HG03025 (cell line): ENCODE data around the gene WFIKKN1.

Experiments
- ATAC-seq: cut with Tn5 transposase; IDR thresholded peaks from one replicate; pipeline ENCODE4 v1.9.1; 2021; ENCODE audit warnings: mild to moderate bottlenecking, moderate library complexity; ENCODE audit not compliant: unreplicated experiment, low FRiP score

WFIKKN1 gene

DNA sequence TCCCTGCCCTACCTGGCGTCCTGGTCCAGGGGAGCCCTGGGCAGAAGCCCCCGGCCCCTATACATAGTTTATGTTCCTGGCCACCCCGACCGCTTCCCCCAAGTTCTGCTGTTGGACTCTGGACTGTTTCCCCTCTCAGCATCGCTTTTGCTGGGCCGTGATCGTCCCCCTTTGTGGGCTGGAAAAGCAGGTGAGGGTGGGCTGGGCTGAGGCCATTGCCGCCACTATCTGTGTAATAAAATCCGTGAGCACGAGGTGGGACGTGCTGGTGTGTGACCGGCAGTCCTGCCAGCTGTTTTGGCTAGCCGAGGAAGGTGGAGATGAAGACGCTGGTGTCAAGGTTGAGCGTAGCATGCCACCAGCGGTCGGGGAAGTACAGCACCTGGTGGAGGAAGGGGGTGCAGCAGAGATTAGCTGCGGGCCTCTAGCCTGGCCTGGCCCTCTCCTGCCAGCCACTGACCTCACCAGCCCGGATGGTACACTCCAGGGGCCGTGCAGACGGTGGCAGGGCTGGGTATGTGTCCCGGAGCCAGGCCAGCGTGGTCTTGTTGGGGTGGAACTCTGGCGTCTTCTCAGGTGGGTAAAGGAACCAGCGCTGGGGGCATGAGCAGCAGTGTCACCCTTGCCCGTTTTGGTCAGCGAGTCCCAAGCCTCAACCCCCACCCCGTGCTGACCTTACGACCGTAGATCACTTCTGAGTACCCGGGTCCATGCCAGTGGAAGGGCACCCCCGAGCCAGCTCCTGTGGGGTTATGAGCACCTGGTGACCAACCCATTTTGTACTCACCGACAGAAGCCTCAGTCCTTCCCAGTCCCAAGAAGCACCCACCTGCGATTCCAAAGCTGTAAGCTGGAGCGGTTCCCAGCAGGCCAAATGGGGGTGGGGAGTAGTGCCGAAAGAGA, 52.0 kb downstream of the WFIKKN1 start:
- no peak for ATAC-seq

DNA sequence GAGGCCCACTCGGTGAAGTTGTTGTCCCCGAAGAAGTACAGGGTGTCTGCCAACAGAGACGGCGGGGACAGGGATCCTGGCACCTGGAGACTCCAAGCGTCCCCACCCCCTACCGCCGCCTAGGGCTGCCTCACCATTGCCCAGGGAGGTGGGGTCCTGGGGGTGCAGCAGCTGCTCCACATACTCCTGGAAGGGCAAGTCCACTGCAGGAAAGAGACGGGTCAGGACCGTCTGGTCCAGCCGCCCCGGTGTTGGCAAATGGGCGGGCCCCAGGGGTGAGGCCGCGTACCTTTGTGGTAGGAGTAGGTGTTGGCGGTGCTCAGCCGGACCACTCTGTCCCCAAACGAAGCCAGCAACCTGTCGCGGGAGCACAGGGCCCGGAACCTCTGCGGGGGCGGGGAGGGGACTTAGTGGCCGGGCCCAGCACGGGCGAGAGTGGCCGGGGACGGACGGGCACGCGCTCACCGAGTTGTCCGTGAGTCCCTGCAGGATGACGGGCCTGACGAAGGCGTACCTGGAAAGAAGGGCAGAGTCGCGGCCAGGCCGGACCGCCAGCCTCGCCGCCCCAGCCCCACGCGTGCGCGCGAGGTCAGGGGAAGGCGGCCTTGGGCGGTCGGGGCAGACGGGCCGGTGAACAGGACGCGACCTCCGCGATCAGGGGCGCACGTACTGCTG, 52.7 kb downstream of the WFIKKN1 start:
- ATAC-seq, result no peak
